ENCODE data around the gene HOXD12.

The HOXD12 gene

DNA sequence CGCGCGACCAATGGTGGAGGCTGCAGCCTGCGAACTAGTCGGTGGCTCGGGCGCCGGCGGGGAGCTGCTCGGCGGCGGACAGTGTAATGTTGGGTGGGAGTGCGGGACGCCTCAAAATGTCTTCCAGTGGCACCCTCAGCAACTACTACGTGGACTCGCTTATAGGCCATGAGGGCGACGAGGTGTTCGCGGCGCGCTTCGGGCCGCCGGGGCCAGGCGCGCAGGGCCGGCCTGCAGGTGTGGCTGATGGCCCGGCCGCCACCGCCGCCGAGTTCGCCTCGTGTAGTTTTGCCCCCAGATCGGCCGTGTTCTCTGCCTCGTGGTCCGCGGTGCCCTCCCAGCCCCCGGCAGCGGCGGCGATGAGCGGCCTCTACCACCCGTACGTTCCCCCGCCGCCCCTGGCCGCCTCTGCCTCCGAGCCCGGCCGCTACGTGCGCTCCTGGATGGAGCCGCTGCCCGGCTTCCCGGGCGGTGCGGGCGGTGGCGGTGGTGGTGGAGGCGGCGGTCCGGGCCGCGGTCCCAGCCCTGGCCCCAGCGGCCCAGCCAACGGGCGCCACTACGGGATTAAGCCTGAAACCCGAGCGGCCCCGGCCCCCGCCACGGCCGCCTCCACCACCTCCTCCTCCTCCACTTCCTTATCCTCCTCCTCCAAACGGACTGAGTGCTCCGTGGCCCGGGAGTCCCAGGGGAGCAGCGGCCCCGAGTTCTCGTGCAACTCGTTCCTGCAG lies 23.3 kb downstream of the HOXD12 start, which contains the start of gene HOXD9:
Gene HOXD9, plus strand, starts transcription at position 37 of the 728 bp plus-strand sequence. Its CDS starts 50 bp downstream, at position 87.
- DNase-seq = no peak

DNA sequence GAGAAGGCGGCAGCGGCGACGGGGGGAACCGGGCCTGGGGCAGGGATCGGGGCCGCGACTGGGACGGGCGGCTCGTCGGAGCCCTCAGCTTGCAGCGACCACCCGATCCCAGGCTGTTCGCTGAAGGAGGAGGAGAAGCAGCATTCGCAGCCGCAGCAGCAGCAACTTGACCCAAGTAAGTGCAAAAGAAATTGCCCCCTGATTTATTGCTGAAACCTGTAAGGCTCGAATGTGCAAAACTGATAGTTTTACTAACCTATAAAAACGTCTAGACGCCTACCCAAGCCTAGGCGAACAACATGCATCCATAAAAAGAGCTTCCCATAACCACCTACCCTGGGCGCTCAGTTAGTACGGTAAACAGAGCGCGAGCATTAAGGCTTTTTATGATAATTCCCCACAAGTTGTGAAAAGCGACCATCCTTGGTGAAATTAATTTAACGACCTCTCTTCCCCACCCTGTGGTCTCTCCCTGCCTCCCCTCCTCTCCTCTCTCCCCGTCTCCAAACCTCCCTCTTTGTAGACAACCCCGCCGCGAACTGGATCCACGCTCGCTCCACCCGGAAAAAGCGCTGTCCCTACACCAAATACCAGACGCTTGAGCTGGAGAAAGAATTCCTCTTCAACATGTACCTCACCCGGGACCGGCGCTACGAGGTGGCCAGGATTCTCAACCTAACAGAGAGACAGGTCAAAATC lies 24.0 kb downstream of the HOXD12 start:
- DNase-seq = no peak

DNA sequence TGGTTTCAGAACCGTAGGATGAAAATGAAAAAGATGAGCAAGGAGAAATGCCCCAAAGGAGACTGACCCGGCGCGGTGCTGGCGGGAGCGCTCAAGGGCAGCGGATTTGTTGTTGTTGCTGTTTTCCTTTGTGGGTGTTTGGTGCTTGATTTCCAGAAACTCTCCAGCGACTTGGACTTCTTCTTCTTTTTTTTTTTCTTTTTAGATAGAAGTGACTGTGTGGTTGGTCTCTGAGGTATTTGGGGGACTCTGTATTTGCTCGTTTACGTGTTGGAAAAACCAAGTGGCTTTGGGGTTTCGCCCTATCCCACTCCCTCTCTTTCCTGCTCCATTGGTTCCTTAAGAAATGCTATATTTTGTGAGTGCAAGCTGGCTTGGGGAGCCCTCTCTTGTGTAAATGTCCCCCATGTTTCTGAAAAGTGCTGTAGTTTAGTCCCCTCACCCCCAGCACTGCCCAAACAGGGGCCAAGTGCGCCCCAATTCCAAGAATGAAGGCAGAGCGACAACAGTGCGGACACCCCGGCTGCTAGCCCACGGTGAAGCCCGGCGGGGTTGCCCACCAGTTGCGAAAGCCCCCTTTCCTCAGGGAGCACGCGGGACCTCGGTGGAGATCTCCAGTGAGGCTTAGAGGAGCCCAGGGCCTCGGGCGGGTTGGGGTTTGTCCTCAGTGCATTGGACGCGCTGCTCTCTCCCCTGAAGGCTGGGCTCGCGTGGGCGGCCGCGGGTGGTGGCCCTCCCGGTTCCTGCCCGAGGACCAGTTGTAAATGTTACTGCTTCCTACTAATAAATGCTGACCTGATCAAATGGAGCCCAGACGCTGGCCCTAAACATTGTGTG lies 24.7 kb downstream of the HOXD12 start:
- no peak for DNase-seq

DNA sequence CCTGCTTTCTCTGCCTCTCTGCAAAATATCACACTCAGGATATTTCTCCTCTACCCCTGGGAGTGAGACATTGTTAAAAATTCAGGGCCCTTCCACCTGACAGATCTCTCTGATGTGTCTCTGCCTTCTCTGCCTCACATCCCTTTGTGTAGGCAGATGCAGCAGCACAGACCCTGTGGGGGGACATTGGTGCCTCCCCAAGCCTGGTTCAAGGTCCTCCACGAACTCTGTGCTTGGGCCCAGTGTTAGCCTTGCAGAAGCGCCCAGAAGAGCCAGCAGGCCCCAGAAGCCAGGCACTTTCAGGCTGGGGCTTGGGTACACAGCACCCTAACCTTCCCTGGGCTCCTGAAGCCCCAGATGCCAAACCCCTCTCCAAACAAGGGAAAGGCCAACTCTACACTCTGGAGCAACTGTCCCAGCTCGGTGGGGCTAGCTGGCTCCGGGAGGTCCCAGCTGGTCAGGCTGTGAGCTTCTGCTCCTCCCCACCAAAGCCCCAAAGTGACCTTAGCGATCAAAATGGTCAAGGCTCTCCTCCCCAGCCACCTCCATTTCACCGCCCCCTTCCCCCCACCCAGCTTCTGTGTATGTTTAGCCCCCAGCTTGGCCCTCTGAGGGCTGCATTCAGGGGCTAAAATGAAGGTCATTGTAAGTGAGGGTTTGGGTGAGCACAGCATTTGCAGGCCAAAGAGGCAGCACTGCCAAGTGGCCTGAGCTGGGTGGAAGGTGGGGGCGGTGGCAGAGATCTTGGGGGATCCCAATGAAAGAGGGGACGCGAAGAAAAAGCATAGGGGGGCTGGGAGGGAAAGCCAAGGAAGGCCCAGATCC lies 25.6 kb downstream of the HOXD12 start:
- no peak for DNase-seq

DNA sequence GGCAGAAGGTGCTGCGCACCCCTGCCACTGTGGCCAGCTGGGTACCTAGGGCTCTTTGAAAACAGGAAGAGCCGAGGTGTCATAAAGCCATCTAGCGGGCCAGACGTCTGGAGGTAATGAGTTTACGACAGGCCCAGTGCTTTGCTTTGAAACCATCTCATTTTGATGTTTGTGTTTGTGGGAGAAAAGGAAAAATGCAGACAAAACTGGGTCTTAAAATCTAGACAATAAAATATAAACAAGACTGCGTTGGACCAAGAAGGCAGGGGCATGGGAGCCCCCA lies 26.1 kb downstream of the HOXD12 start:
- no peak for DNase-seq

DNA sequence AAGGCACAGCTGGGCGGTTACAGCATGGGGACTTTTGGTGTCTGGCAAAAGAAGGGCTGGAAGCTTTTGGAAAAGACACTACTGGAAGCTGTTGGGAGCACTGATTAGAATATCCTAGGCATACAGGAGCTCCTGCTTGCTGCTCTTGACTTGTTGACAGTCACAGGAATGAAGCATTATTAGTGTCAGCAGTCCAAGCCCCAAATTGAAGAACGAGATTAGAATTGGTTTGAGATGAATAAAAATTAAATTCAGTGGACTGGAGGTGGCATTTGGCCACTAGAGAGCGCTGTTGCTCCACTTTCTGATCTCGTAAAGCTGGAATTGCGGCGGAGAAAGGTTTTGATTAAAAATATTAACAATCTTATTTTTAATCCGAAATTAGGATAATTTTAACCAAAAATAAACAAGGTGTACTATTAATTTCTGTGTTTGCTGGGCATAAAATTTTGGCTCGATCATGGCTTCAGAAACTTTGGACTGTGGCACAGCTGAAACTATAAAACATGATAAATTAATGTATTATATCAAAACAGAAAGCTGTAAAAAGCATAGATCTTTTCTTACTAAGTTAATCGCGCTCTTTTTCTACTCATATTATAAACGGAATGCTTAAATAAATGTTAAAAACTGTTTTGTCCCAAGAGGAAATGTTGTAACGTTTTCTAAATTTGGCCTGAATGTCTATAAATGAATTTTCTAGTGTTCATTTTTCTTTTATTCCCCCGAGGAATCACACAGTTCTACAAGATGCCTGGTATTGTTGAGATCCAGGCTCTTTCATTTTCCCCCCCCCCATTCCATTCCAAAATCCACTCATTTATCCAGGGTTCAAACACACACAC lies 27.6 kb downstream of the HOXD12 start:
- DNase-seq = no peak

DNA sequence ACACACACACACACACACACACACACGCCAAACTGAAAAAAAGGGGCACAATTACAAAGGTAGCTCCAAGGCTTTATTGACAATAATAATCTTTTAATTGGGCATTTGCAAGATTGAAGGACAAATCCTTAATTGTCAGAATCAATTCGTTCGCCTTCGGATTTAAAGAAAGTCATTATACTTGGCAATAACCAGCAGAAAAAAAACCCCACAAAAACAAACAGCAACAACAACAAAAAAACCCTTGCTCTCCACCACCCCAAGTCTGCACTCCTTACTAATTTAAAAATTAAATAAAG lies 28.1 kb downstream of the HOXD12 start:
- no peak for DNase-seq

DNA sequence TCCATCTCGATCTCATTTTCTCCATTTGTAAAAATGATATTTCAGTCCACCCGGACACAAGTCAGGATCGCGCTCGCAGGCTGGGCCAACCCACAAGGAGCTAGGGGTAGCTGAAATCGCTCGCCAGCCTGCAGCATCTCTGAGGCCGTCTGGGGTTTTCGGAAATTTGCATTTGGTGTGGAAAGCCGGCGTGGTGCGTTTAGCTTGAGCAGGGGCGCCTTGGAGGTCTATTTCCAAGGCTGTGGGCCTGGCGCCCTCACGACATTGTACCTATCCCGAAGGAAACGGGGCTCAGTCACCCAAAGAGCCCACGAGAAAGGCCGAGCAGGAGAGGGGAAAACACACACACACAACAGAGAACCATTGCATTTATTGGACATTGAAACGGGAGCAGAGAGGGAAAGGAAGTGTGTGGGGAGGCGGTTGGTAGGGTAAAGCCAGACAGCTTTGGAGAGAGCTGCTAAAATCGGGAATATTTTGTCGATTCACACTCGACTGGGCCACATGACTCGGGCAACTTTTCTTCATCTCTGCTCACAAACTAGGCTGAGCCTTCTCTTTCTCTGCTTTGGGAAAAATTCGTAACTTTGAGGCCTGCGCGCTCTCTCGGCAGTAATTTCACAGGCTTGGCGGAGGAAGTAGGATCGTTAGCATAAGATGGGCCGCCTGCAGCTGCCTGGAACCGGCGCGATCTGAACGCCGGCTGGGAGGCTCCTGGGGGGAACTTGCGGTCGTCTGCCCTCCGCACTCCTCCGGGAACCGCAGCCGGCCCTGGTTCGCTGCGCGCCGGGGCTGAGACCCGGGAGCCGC lies 28.8 kb downstream of the HOXD12 start:
- no peak for DNase-seq

DNA sequence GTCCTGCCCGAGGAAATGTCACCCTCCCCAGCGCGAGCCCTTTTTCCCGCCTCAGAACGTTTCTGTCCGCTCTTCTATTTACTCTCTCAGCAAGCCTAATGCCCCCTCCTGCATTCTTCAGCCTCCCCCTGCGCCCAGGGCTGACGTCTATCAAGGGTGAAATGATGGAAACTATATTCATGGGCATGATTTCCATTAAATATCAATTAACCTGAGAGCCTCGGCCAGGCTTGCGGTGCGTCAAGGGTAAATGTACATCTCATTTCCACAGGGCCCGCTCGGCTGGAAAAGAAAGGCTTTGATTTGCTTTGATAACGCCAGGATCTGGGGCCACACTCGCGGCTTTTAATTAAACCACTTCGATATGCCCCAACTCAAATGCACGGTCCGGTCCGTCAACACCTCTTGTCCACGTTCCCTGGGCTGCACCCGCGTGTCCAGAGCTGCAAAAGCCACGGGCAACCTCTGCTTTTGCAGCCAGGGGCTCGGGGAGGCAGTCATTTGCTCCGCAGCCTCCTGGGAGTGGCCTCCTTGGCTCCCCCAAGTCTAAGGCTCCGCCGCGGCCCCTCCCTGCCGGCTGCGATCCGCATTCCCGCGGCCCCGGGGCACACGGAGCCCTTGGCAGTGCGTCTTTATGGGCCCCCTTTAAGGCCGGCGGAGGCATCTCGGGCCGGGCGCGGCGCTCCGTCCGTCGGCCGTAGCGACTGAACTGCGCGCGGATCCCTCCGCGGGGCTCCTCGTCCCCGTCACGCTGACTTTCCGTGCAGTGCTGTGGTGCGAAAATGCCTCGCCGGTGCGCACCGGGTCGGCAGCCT lies 29.6 kb downstream of the HOXD12 start, which contains the start of gene HOXD8:
Gene HOXD8, plus strand, starts transcription at position 724 of the 815 bp plus-strand sequence. CDS start 662 bp downstream, outside the sequence.
- DNase-seq = no peak

DNA sequence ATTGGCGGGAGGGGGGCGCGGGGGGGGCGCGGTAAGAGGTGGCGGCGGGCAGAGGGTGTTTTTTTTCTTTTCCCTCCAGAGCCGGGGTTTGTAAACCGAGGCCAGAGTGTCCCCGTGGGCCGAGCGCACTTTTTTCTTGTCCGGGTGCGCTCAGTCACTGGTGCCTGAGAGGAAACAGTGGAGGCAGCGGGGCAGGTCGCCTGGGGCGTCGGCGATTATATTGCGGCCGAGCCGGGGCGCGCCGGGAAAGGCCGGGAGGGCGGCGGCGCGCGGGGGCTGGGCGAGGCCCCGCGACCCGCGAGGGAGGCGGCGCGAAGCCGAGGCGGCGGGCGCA lies 30.2 kb downstream of the HOXD12 start:
- DNase-seq = no peak

DNA sequence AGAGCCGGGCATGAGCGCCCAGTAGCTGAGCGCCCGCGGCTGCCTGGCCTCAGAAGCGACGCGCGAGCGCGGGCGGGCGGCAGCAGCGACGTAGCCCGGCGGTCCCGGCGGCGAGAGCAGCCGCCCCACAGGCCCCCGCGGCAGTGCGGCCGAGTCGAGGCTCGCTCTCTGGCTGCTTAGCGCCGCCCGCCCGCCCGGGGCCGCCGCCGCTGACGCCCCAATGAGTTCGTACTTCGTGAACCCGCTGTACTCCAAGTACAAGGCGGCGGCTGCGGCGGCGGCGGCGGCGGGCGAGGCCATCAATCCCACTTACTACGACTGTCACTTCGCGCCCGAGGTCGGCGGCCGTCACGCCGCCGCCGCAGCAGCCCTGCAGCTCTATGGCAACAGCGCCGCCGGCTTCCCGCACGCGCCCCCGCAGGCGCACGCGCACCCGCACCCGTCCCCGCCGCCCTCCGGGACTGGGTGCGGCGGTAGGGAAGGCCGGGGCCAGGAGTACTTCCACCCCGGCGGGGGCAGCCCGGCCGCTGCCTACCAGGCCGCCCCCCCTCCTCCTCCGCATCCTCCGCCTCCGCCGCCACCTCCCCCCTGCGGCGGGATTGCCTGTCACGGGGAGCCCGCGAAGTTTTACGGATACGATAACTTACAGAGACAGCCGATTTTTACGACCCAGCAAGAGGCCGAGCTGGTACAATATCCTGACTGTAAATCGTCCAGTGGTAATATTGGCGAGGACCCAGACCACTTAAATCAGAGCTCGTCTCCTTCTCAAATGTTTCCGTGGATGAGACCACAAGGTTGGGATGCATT lies 30.8 kb downstream of the HOXD12 start:
- no peak for DNase-seq

DNA sequence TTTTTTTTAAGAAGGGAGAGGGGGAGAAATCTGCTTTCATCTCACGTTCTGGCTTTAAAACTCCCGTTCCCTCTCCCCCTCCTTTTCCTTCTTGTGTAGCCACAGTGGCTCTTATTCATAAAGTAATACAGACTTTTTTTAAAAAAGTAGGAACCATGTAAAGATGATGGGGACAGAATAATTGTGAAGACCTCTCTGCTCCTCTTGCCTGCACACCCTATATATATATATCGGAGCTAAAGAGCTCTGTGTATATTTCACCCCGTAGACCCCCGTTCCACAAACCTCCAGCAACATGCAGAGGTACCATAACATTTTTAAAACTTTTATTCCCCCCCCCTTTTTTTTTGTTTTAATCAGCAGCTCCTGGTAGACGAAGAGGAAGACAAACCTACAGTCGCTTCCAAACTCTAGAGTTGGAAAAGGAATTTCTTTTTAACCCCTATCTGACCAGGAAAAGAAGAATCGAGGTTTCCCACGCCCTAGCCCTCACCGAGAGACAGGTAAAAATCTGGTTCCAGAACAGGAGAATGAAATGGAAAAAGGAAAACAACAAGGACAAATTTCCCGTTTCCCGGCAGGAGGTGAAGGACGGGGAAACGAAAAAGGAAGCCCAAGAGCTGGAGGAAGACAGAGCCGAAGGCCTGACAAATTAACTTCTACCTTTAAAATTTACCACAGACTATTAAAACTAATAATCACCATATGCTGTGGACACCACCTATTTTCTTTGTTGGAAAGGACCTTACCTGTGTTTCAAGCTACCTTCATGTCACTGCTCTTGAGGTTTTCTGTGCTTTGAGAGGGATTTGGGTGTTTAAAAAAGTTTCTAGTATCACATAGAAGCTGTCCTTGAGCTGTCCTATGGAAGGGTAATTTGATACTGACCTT lies 31.6 kb downstream of the HOXD12 start:
- DNase-seq = no peak

DNA sequence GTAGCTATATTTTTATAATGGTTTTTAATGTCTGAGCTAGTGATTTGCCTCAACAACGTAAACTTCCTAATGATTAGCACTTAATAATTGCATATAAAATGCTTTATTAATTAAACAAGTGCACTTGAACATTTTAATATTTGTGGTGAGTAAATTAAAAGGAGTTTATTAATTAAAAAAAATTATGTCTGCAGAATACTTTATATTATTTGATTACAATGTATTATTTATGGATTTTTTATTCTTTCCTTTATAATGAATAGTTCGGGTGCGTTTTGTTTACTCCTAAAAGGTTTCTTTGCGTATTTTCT lies 32.2 kb downstream of the HOXD12 start:
- DNase-seq = no peak

DNA sequence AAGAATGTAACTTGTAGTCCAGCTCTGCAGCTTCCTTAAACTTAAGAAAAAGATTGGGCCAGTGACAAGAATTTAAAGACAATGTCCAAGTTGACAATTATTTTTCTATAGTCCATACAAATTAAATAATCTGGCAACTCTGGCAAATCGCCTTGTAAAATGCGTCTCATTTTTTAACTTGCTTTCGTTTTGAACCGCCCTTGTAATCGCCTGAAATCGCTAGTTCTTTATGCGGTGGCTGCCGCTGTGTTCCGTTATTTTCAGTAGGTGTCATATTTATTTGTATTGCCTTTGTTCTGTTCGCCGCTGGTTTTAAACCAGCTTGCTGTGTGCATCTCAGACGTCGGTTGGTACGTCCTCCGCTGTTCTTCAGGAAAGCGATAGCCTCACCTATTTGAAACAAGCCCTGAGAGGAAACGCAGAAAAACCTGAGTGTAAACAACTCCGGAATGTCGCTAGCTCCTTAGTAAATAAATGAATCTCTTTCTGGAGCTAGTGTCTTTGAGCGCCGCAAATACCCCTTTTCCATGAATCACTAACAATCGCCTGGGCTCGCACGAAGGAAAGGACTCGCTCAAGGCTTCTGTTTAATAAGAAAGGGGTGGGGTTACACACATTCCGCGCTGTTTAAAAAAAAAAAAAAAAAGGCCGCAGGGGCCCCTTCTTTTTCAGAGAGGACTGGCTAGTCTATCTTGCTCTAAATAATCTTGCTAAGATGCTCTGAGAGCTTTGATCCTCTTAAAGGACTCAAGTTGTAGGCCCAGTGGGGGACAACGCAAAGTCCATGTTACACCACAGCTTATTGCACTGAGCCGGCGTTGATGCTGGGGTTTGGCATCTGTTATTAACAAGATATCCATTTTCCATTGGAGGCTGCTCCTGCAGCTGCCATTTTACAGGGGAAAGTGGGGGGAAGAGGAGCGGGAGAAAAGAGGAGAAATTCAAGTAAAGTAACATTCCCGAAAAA lies 32.9 kb downstream of the HOXD12 start:
- no peak for DNase-seq

DNA sequence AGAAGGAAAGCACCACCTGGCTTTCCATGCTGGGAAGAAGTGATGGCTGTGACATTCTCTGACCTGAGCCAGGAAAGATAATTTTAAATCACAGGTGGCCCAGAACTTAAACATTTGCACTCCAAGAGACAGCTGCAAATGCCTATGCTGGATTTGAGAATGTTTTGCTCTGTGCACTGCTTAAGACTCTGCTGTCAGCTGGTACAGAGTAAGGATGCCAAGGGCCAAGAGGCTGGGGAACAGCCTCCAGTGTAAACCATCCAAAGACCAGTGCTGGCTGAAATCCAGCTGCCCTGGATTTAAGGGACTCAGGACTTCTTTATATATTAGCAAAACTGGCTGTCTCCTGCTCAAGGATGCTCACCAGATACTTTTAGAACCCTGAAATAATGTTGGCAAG lies 33.8 kb downstream of the HOXD12 start:
- no peak for DNase-seq

DNA sequence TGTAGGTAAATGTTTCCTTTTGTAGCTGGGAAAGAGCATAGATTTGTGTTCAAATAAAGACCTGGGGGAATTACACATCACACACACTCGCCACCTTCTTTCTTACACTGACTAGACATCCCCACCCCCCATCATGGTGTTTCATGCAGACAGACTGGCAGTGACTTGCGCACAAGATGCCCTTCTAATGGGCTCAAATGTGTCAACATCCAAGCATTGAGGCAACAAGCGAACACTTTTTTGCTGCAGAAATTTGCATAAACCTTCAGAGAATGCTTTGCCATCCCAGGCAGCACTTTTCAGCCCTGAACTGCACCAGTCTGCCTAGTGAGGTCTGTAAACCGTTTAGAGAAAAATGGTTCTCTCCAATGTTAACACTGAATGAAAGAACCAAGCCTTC lies 34.4 kb downstream of the HOXD12 start:
- DNase-seq = no peak

DNA sequence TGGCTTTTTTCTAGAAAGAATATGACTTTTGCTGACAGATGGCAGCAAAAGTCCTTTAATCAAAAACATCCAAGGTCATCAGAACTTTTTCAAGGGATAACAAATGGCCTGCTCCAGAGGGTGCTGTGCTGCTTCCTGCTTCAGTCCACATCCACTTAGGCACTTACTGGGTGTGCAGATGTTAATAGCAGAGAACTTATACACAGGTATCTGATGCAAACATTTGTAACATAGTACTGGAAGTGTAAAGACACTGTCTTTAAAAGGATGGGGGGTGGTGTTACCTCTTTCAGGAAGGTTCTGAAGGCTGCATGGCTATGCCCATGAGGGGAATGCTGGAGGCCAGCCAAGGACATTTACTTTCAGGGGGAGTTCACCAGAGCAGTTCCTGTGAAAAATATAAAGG lies 35.4 kb downstream of the HOXD12 start:
- no peak for DNase-seq

All from GF-D8 (cell line).